HG03565 (cell line): ENCODE data around the gene NOS1AP.

Experiments used
- ATAC-seq: cut with Tn5 transposase; IDR thresholded peaks from one replicate; pipeline ENCODE4 v1.9.1; 2021; ENCODE audit warnings: mild to moderate bottlenecking, moderate library complexity; ENCODE audit not compliant: unreplicated experiment

NOS1AP gene

DNA sequence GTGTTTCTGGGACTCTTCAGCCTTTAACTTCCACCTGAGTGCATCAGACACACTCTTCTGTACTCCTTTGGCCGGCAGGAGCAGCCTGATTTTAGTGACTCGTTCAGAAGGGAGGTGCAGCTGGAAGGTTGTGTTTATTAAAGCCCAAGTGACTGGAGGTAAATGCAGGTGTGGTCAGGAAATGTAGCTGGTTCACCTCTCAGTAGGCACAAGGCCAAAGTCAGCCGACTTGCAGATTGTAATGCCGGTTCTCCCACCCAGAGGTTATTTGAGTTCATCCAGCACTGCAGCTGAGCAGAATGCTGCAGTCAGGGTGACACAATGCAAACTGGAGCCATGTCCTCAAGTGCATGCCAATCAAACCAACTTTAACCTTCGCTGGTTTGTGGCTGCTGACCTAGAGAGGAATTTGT lies 215.7 kb downstream of the NOS1AP start:
- no peak for ATAC-seq

DNA sequence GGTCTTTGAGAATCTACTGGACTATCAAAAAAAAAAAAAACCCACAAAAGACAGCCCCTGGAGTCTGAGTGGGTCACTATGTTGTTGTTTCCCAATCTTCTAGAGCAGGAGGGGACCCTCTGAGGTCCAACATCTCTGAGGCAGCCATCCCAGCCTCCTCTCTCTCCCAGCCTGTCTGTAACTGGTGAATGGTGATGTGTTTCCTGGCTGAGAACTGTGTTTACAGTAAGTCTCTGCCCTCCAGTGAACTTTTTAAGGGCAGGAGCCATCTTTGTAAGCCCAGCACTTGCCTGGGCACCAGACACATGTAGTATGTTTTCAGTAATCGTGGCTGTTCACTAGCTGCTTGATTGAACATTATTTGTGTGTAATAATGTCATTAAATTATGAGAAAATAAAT lies 221.5 kb downstream of the NOS1AP start:
- ATAC-seq: no peak

DNA sequence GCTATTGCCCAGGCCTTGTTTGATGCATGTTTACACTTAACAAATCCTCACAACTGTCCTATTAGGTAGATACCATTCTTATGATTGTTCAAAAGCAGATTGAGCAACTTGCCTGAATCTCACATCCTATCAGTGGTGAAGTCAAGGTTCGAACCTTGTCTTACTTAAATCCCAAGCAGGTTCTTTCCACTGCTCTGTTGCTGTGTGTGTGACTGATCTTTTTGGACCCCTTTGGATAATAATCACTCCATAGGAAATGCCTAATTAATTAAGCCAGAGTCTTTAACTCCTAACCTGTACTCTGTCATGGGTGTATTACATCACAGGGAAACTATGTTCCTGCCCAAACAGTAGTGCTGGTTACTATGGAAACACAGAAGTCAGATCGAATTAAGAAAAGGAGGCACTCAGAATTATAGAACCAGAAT lies 222.9 kb downstream of the NOS1AP start:
- ATAC-seq: no peak

DNA sequence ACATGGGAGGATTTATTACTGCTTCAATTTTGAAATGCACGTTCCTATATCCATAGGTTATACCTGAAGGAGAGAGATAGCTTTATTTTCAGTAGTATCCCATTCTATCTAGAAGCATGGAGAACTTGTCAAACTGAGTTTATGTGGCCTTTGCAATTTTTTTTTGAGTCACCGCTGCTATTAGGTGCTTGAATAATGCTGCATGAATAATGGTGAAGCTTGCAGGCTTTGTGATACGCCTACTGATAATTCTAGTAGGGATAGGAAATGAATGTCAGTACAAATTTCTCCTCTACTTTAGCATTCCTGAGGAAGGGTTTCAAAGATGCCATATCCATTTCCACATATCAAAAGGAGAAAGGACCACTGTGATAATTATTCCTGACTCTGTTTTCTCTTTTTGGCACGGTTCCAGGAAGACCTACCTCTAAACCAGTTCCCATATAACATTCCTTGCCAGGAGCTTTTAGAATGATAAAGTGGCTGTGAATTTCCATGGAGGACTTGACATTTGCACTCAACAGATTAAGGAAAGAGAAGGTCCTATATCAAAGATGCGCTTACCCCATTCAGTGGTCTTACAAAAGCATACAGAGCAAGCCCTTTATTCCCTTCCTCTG lies 223.7 kb downstream of the NOS1AP start:
- ATAC-seq: no peak

DNA sequence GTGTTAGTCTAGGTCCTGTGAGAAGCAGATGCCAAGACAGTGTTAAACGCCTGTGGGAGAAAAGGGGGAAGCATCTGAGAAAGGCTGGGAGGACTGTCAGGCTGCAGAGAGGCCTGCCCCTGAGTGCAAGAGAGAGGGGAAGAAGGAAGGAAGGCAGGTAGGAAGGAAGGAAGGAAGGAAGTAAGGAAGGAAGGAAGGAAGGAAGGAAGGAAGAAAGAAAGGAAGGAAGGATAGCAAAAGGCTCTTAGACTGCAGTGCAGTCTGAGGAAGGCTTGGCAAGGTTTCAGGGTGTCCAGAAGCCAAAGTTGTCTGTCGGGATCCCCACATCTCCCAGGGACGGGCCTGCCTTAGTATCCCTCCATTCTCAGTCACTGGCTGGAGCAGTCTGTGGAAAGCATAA lies 224.5 kb downstream of the NOS1AP start:
- ATAC-seq: no peak

DNA sequence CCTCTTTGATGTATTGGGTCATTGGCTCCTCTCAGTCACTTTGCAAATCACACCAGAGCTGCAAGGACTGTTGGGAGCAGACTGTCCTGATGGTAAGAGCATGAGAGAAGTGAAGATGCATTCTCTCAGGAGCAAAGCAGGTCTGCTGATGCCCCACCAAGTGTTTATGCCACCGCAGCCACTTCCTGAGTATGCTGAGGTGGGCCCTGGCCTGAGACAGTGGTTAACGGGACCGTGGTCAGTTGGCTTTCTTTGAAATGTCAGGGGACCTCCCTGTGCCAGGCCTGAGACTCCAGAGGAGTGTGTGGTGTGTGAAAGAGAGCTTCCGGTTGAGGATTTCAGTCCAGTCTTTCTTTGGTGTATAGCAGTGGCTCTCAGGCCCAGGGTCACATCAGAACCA lies 227.7 kb downstream of the NOS1AP start:
- ATAC-seq: no peak

DNA sequence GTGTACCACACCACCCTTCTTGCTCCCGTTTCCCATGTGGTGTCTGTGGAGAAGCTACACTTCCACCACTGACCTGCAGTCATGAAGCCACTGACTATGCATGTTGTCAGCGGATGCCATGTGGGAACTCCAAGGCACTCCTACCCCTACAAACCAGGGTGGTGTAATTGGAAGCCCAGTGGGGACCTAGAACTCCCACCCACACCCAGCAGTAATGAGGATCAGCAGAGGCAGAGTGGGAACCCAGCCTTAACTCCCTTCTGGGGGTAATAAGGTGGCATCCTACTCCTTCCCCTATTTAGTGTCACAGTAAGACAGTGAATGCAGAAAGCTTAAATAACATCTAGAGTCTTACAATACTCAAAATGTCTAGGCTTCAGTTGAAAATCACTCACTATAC lies 228.8 kb downstream of the NOS1AP start:
- no peak for ATAC-seq

DNA sequence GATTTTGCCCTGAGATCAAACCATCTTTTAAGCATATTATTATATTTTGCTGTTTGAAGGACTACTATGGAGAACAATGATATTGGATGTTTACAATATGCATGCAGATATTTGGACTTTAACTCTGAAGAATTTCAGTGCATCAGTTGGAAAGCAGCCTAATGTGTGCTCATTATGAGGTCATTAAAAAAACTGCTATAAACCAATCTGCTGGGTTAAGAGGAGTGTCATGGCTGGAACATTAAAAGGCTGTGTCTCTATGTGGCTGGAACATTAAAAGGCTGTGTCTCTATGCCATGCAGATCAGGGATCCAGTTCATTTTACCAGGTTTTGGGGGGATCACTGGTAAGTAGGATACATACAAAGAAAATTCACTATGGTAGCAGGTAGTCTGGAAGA lies 229.5 kb downstream of the NOS1AP start:
- ATAC-seq: no peak

DNA sequence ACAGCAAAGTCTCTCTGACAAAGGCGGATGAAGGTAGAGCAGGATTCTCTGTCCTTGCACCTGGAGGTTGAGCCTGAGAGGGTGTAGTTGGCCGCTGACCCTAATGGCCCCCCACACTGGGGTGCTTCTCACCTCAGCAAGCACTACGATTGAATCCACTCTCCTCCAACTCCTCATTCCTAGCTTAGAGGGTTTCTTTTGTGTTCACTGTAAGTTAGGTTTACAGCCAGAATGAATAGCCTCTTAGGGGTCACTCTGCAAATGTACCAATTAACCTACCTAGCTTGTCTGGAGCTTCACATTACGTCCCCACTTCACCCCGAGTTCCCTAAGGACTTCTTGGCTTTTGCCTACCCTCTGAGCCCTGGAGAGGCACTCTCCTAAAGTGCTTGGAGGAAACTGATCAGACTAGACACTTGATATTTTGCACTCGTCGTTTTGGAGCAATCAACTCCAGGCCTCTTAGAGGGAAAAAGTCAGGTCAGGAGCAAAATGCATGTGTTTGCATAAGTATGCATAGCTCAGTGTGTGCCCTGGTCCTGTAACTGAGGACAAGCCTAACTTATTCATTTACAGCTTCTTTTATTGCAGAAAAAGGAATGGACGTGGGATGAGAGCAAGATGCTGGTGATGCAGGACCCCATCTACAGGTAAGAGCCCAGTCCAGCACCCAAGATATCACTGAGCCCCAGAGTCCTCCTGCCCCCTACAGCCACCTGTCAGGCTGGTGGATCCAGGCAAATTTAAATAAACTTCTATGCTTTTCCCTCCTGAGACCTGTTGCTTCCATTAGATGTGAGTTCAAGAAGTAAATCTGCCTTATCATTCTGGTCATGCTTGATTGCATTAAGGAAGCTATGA lies 230.8 kb downstream of the NOS1AP start:
- ATAC-seq: no peak

DNA sequence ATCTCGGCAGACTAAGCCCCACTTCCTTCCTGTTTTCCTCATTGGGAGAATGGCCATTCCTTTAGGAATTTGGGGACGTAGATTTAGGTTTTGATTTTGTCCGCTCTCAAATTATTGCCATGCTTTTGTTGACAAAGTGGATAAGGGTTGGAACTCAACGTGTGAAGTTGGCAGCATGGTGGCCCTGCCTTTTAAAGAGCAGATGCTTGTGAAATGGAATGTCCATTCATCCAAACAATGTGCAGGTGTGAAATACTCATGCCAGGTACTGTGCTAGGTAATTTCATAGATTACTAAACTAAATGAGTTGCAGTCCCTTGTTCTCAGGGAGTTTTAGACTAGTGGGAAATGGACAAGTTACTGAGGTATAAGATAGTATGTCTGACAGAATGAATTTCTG lies 232.2 kb downstream of the NOS1AP start:
- no peak for ATAC-seq

DNA sequence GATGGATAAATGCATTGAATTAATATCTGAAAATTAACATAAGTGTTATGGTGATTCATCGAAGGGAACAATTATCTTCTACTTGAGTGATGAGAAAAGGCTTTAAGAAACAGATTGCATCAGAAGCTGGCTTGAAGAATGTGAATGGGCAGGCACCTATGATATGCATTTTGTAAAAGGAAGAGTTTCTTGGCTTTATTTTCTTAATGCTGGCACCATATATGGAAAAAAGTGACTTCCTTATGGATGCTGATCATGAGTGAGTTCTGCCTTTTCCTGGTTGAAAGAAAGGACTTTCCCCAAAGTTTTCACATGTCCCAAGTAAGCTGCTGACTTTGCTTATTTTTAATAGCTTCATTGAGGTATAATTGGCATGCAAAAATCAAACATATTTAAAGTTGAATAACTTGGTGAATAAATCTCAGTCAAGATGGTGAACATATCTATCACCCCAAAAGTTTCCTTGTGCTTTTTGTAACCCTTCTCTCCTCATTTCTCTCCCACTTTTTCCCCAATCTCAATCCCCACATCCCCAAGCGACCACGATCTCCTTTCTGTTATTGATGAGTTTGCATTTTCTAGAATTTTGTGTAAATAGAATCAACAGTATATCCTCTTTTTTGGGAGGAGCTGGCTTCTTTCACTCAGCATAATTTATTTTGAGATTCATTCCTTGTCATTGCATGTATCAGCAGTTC lies 233.0 kb downstream of the NOS1AP start:
- no peak for ATAC-seq

DNA sequence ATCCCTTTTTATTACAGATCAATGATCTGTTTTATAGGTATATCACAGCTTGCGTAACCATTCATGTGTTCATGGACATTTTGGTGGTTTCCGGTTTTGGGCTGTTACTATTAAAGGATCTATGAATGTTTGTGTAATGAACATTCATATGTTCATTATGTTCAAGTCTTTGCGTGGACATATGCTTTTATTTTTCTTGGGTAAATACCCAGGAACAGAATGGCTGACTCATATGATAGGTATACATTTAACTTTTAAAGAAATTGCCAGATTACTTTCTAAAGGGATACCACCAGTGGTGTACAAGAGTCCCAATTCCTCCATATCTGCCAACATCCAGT lies 233.5 kb downstream of the NOS1AP start:
- no peak for ATAC-seq

DNA sequence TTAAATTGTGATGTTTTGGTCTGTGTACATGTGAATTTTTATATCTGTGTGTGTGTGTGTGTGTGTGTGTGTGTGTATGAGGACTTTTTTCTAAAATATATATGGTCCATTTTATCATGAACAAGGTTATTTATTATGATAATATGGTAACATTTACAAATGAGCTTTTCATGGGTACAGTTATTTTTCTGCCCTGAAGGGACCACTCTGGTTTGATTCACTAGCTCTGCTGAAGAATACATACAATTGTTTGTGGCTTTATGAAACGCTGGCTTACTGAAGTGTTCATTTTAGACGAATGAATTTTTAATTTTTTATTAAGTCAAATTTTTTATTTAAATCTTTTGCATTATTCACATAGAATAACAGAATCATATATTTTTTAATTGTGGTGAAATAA lies 235.2 kb downstream of the NOS1AP start:
- no peak for ATAC-seq

DNA sequence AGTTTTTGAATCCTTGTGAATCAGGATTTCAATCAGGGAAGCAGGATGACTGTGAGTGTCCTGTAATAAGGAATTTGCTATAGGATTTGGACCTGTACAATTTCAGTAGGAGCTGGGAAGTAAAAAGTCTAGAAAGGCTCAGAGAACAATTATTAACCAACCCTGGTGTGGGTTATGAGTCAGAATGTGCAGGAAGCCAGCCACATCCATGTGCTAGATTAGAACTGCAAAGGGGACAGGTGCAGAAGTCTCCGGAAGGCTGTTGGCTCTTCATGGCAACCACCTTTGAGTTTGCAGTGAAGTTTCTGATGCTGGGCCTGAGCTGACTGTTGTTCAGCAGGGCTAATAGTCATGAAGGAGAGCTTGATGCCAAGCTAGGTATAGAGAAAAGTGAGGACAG lies 236.5 kb downstream of the NOS1AP start:
- no peak for ATAC-seq

DNA sequence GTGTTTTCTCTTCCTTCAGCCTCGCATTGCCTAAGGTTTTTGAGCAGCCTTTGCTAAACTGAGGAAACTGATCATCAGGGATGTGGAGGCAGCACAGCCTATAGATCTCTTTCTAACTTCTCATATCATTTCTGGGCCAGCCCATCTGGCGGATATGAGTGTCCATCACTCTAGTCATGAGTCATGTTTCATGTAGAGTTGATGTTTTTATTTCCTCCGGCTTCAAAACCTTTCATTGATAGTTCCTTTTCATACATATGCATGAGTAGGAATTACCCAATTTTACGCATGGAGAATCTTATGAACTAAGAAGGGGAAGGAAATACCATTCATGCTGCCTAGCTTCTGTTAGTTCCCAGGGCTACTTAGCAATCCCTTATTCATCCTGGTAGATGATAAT lies 240.8 kb downstream of the NOS1AP start:
- ATAC-seq: no peak

DNA sequence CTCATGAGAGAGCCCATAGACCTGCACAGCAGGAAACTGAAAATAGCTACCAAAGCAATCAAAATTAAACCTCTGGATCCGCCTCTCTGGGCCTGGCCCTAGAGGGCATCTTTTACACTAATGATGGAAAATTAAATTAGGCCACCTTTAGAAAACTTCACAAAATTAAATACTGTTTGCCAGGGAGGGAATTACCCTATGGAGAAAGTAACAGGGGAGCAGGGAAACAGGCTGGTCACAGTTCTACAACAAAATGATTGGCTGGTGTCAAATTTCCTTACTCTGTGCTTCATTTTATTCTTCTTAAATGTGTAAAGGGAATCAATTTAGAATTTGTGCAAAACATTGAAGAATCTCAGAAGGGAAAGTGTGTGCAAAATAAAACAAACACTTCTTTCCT lies 244.7 kb downstream of the NOS1AP start:
- ATAC-seq: no peak

DNA sequence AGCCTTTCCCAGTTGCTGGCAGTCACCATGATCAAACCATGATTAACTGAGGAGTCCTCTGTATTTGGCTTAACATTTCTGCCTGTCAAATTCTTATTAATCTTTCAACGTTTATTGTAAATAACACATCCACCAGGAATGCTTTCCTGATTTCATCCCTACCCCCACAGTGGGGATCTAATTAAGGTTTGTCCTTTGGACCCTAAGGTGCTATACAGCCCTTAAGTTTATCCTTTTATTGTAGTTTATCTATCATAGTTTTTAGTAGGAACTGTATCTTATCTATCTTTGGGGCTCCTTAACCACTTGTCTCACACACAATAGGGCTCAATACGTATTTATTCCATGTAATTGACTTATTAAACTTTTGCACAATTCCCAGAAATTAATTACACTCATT lies 246.2 kb downstream of the NOS1AP start:
- ATAC-seq: no peak

DNA sequence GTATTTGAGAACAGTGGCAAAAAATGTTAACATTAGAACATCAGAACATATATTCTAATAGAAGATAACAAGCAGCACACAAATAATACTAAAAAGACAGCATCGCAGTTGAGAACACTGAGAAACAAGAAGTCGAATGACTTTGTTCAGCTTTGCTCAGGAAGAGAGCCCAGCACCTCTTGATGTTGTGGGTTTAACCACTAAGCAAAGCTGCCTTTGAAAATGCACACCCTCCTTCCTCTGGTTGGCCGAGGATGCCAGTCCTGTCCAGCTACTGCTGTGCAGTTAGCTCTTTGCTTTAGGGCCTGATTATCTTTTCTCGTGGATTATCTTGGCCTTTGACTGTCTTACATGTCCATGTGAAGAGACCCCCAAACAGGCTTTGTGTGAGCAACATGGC lies 246.7 kb downstream of the NOS1AP start:
- no peak for ATAC-seq

DNA sequence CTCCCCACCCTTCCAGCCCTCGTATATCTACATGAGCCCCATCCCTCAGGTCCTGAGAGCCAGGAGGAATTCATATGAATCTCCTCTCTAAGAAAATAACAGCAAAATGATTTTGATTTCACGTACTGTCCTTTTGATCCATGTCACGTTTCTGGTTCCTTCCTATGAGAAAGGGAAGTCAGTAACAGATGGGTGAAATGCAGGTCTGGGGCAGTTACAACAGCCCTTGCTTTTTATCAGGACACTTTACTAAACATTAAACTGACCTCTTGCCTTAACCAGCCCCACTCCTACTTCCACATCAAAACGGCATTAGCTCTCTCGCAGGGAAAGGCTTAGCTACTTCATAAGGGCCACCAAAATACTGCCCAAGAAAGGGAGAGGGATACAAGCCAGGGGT lies 248.1 kb downstream of the NOS1AP start:
- no peak for ATAC-seq

DNA sequence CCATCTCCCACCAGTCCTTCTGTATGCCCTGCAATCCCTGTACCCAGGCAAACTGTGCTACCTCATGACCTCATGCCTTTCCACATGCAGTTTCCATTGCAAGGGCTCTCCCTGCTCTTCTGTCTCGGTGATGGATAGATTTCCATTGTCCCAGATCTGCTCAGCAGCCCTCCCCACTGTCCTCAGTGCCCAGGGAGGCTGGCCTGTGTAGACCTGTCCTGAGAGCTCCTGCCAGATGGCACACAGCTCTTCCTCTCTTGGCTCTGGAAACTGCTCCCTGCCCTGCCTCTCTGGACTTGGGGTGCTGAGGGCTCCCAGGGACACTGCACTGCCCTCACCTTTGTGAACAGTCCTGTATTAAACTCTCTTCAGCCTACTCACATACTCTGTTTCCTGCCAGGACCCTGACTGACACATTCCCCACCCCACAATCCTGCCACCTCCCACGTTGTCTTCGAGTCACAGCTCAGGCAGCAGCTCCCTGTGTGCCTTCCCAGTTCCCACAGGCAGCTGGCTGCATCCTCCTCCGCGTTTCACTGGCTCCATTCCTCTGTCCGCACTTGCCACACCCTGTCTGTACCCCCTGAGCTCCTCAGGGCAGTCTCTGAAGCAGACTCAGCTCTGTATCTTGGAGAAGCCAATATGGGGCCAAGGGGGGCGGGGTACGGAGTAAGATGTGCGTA lies 250.1 kb downstream of the NOS1AP start:
- ATAC-seq: no peak

DNA sequence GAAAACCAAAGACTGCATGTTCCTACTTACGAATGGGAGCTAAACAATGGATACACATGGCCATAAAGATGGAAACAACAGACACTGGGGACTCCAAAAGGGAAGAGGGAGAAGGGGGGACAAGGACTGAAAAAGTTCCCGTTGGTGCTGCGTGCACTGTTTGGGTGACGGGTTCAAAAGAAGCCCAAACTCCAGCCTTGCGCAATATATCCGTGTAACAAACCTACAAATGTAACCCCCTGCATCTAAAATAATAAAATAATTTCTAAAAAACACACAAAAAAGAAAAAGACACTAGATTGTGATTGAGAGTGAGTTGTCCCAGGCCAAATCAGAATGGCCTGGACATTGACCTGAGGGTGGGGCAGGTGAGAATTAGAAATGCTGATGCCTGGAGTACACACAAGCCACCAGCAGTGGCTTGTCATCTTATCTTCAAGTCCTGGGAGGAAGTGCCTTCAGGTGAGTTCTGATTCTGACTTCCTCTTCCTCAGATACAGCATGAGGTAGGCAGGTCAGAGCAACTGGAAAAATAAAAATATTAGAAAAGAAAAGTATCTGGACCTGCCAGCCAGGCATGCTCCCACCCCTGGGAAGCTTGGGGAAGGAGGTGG lies 252.4 kb downstream of the NOS1AP start:
- ATAC-seq: no peak
